ENCODE measurements around the gene SERPINB13. TPM values are rescaled to one million over a fixed set of nuclear protein-coding genes. Genes with fewer than 3 reads are reported as not detected.
"Not testable (repeated sequence)": the region's sequence is repeated elsewhere in the genome, so short reads cannot be mapped to it uniquely, and the experiment has no call there.

Gene SERPINB13
- total RNA-seq, 1 donor from 2014 or later: not detected

DNA sequence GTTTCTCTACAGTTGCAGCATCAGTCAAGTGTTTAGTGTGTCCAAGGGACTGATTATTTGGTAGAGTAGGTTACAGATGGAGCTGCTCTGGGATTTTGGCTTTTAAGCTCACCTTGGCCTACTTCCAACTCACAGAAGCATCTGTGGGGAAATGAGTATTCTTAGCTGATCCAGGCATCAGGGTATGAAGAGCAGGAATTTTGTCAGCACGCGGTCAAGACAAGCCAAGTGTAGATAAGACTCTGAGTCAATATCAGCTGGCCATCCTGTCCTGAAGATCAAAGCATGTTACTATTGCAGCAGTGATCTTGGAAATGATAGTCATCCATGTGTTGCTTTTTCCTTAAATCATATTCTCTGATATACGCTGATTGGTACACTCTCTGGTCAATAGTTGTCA is 32.5 kb downstream of the SERPINB13 start:
- no peak for DNase-seq (ENCODE audit: low read depth)
- TF ChIP-seq, protein P1, sequence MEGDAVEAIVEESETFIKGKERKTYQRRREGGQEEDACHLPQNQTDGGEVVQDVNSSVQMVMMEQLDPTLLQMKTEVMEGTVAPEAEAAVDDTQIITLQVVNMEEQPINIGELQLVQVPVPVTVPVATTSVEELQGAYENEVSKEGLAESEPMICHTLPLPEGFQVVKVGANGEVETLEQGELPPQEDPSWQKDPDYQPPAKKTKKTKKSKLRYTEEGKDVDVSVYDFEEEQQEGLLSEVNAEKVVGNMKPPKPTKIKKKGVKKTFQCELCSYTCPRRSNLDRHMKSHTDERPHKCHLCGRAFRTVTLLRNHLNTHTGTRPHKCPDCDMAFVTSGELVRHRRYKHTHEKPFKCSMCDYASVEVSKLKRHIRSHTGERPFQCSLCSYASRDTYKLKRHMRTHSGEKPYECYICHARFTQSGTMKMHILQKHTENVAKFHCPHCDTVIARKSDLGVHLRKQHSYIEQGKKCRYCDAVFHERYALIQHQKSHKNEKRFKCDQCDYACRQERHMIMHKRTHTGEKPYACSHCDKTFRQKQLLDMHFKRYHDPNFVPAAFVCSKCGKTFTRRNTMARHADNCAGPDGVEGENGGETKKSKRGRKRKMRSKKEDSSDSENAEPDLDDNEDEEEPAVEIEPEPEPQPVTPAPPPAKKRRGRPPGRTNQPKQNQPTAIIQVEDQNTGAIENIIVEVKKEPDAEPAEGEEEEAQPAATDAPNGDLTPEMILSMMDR (IDR thresholded peaks at IDR 0.05; ENCODE audit: insufficient read depth, low read length, poor library complexity, severe bottlenecking): no peak
- Histone ChIP-seq H3K27me3 (ENCODE audit: control insufficient read depth, insufficient read depth, low read length) (no peaks in the 10 kb centered on the region), H3K36me3 (ENCODE audit: control insufficient read depth, insufficient read depth, low read length) (no peaks in the 10 kb centered on the region), H3K4me3 (ENCODE audit: low read depth, low read length) (no peak overlapping the region)

DNA sequence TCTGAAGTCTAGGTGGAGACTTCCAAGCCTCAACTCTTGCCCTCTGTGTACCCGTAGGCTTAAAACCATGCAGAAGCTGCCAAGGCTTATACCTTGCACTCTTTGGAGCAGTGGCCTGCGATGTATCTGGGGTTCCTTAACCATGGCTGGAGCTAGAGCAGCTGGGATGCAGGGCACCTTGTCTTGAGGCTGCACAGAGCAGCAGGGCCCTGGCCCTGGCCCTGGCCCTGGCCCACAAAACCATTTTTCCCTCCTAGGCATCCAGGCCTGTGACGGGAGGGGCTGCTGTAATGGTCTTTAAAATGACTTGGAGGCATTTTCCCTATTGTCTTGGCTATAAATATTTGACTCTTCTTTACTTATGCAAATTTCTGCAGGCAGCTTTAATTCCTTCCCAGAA is 37.7 kb downstream of the SERPINB13 start:
- H3K4me3 ChIP-seq (ENCODE audit: low read depth, low read length): no peak overlapping the region
- no peaks in the 10 kb centered on the region for H3K27me3 ChIP-seq (ENCODE audit: control insufficient read depth, insufficient read depth, low read length)
- no peak for DNase-seq (ENCODE audit: low read depth)
- TF ChIP-seq, protein P1 (IDR thresholded peaks at IDR 0.05; ENCODE audit: insufficient read depth, low read length, poor library complexity, severe bottlenecking): no peak
- H3K36me3 ChIP-seq (ENCODE audit: control insufficient read depth, insufficient read depth, low read length): no peaks in the 10 kb centered on the region

DNA sequence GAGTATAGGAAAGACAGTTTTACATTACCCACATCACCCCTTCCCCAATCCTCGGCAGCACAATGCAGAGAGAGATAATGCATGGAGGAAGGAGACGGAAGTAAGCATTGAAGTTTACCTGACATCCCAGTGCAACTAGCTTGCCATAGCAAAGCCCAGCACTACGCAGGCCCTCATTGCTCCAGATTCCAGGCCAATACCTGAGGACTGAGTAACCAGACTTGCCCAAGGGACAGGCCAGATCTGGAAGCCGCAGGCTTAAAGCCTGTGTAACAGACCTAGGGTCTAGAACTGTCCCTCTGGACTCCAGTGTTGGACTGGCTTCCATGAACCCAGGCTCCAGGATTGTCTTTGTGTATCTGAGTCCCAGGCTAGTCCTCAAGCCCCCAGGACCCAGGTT is 39.3 kb downstream of the SERPINB13 start:
- H3K4me3 ChIP-seq (ENCODE audit: low read depth, low read length): no peak overlapping the region
- TF ChIP-seq, protein P1 (IDR thresholded peaks at IDR 0.05; ENCODE audit: insufficient read depth, low read length, poor library complexity, severe bottlenecking): no peak
- DNase-seq (ENCODE audit: low read depth): no peak
- no peaks in the 10 kb centered on the region for H3K27me3 ChIP-seq (ENCODE audit: control insufficient read depth, insufficient read depth, low read length)
- H3K36me3 ChIP-seq (ENCODE audit: control insufficient read depth, insufficient read depth, low read length): no peaks in the 10 kb centered on the region

DNA sequence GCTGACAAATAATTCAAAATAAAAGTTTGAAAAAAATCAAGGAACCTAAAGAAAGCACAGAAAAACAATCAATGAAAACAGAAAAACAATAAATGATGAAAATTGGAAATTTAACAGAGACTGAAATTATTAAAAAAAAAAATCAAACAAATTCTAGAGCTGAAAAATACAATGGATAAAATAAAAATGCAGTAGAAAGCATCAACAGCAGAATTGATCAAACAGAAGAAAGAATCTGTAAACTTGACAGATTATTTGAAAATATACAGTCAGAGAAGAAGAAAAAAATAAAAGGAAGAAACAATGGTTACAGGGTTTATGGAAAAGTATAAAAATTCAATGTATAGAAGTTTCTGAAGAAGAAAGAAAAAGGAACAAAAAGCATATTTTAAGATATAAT is 40.7 kb downstream of the SERPINB13 start:
- Histone ChIP-seq H3K4me3 (ENCODE audit: low read depth, low read length) (no peak overlapping the region), H3K36me3 (ENCODE audit: control insufficient read depth, insufficient read depth, low read length) (no peaks in the 10 kb centered on the region), H3K27me3 (ENCODE audit: control insufficient read depth, insufficient read depth, low read length) (no peaks in the 10 kb centered on the region)
- TF ChIP-seq, protein P1 (IDR thresholded peaks at IDR 0.05; ENCODE audit: insufficient read depth, low read length, poor library complexity, severe bottlenecking): no peak
- no peak for DNase-seq (ENCODE audit: low read depth)

DNA sequence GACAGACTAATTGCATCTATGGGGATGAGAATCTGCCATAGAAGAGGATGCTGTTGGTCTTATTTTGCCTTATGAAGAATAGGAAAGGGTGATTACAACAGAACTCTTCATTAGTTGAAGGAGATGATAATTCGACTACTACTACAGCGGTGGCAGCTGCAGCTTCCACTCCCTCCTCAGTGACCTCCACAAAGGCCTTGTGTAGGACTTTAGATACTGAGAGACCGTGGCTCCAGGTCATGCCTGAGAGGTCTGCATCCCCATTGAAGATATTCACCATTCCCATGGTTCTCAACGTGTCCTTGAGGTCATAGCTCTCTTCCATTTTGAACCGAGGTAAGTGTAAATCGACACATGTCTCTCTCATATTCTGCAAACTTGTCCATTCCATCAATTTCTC is 50.6 kb downstream of the SERPINB13 start:
- no peak for DNase-seq (ENCODE audit: low read depth)
- H3K4me3 ChIP-seq (ENCODE audit: low read depth, low read length): no peak overlapping the region
- no peaks in the 10 kb centered on the region for H3K27me3 ChIP-seq (ENCODE audit: control insufficient read depth, insufficient read depth, low read length)
- no peaks in the 10 kb centered on the region for H3K36me3 ChIP-seq (ENCODE audit: control insufficient read depth, insufficient read depth, low read length)
- TF ChIP-seq, protein P1 (IDR thresholded peaks at IDR 0.05; ENCODE audit: insufficient read depth, low read length, poor library complexity, severe bottlenecking): no peak

DNA sequence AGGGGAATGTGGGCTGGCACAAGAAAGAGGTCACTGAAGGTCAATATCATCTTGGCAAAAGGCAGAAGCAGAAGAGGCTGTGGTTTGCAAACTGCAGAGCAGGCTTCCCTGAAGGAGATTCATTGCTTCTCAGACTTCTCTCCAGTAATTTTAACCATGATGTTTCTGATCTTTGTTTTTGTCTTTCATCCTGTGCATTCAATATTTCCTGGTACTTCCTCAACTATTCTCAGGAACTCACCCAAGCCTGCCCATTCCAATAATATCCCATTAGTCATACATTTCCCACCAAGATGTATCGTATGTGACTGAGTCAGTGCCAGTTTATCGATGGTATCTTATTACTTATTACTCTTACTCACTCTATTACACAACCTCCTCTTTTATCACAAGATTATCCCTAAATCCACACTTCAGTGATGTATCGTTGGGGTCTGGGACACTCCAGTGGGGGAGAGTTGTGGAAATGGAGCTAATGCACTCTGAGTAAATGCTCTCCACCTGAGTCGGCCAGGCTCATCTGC is 54.1 kb downstream of the SERPINB13 start:
- not testable (repeated sequence) for H3K4me3 ChIP-seq (ENCODE audit: low read depth, low read length); DNase-seq (ENCODE audit: low read depth)

DNA sequence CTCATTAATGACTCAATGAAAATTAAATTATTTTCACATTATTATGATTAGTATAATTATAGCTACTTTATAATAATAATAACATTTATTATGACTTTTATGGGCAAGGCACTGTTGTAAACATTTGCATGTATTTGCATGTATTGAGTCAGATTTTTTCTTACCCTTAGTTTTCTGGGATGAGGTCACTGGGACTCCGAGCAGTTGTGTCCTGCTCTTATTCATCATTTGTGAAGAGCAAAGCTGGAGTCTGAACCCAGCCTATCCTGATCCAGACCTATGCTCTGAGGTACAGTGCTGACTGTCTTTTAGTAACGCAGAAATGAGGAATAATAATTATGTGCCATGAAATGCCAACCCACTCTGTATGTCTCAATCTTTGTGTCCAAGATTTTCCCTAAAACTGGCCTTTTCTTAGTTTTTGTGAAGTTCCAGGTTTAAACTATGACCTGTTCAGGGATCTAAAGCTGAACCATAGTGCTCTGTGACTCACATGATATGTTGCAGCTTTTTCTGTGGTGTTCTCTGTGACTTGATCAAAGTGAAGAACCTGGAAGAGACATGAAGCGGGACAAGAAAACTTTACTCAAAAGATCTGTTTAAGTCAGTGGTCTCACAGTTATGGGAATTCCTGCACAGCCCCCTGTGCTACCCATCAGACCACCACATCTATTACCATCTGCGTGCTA is 55.7 kb downstream of the SERPINB13 start:
- not testable (repeated sequence) for H3K27me3 ChIP-seq (ENCODE audit: control insufficient read depth, insufficient read depth, low read length); DNase-seq (ENCODE audit: low read depth); H3K4me3 ChIP-seq (ENCODE audit: low read depth, low read length); H3K36me3 ChIP-seq (ENCODE audit: control insufficient read depth, insufficient read depth, low read length)

More for the DNA sequence above, 54.1 kb downstream of the SERPINB13 start:
- not testable (repeated sequence) for H3K36me3 ChIP-seq (ENCODE audit: control insufficient read depth, insufficient read depth, low read length); H3K27me3 ChIP-seq (ENCODE audit: control insufficient read depth, insufficient read depth, low read length)

DNA sequence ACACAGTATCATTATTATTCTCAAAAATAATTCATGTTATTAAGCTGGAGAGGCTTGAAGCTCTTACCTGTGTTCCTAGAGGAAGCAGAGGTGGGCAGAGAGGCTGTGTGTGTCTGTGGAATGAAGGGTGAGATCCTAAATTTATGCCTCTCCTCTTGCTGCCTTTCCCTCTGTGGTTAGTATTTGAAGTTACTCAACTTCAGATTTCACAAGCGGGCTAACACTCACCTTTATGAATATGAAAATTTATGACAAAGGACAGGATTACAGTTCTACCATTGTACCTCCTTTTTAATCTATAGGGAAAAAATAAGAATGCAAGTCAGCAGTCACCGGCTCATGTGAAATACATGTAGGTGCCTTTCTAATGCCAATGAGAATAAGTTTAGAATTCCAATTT is 57.0 kb downstream of the SERPINB13 start, which contains the start of gene SERPINB4:
Gene SERPINB4, minus strand, starts transcription at position 115 of the 400 bp plus-strand sequence. CDS start 679 bp downstream, outside the sequence.
- H3K4me3 ChIP-seq (ENCODE audit: low read depth, low read length); H3K36me3 ChIP-seq (ENCODE audit: control insufficient read depth, insufficient read depth, low read length); DNase-seq (ENCODE audit: low read depth); H3K27me3 ChIP-seq (ENCODE audit: control insufficient read depth, insufficient read depth, low read length): not testable (repeated sequence)

DNA sequence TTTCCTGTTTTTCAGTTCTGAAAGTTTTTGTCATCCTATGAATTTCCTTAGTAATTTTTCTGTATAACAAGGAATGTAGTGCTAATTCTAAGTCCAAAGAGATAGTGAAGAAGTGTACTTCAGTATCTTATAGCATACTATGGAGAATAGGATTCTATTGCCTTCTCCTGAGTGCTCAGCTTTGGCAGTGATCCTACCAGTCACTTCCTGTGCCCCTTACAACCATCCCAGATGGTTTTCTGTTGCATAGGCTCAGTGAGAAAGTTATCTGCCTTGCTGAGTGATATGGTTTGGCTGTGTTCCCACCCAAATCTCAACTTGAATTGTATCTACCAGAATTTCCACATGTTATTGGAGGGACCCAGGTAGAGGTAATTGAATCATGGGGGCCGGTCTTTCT is 57.6 kb downstream of the SERPINB13 start:
- H3K27me3 ChIP-seq (ENCODE audit: control insufficient read depth, insufficient read depth, low read length); H3K4me3 ChIP-seq (ENCODE audit: low read depth, low read length); H3K36me3 ChIP-seq (ENCODE audit: control insufficient read depth, insufficient read depth, low read length); DNase-seq (ENCODE audit: low read depth): not testable (repeated sequence)
